A673 (cell line): ENCODE results near the gene CAV3. TPM values are rescaled to one million over a fixed set of nuclear protein-coding genes. Genes with fewer than 3 reads are reported as not detected.

Source experiments
- BruUV-seq: library from RNA; stranded (reverse); fragments of 400-500 nt; replicated peaks from 2 replicates; lab custom pipeline; 2021; lab: Mats Ljungman, UMichigan
- CTCF ChIA-PET: fragments of 300-600 bp; sonication (Branson Sonifier 250); formaldehyde crosslinking; loops from one replicate; lab custom pipeline; 2022; ENCODE audit warnings: antibody characterized with exemption; lab: Charles Lee
- POLR2A ChIA-PET: fragments of 300-600 bp; sonication (Branson Sonifier 250); formaldehyde crosslinking; loops from one replicate; lab custom pipeline; 2022; ENCODE audit warnings: antibody characterized with exemption; ENCODE audit not compliant: low non-redundant PET; lab: Charles Lee
- DNase-seq: peaks from one replicate; pipeline ENCODE4 v3.0.0-alpha.2; 2015; ENCODE audit warnings: low spot score
- H3K27ac ChIP-seq: fragments of 200-600 bp; sonication (generic); 2 replicates; pipeline ENCODE4 v1.5.1; 2016; ENCODE audit warnings: mixed run types, low read depth, mild to moderate bottlenecking, mixed read lengths, antibody characterized with exemption, low read length; ENCODE audit not compliant: poor library complexity, severe bottlenecking
- H3K27me3 ChIP-seq: fragments of 200-600 bp; sonication (generic); replicated peaks from 2 replicates; pipeline ENCODE4 v1.6.1; 2017; ENCODE audit warnings: mixed run types, low read depth, mild to moderate bottlenecking, mixed read lengths, antibody characterized with exemption, low read length; ENCODE audit not compliant: insufficient read depth, poor library complexity
- H3K36me3 ChIP-seq: fragments of 200-600 bp; sonication (generic); 2 replicates; pipeline ENCODE4 v1.6.1; 2016; ENCODE audit warnings: mixed run types, mild to moderate bottlenecking, mixed read lengths, antibody characterized with exemption, low read length; ENCODE audit not compliant: insufficient read depth, poor library complexity, severe bottlenecking
- H3K4me1 ChIP-seq: fragments of 200-600 bp; sonication (generic); 2 replicates; pipeline ENCODE4 v1.6.1; 2017; ENCODE audit warnings: mixed run types, mild to moderate bottlenecking, mixed read lengths, antibody characterized with exemption, low read length; ENCODE audit not compliant: insufficient read depth, poor library complexity, severe bottlenecking
- H3K4me3 ChIP-seq: fragments of 200-600 bp; sonication (generic); 2 replicates; pipeline ENCODE4 v1.5.1; 2016; ENCODE audit warnings: low read depth, mixed run types, mild to moderate bottlenecking, mixed read lengths, low read length; ENCODE audit not compliant: poor library complexity, severe bottlenecking
- H3K9me3 ChIP-seq: fragments of 200-600 bp; sonication (generic); 2 replicates; pipeline ENCODE4 v1.6.1; 2016; ENCODE audit warnings: mixed run types, low read depth, mild to moderate bottlenecking, mixed read lengths, antibody characterized with exemption, low read length; ENCODE audit not compliant: poor library complexity, severe bottlenecking
- EZH2 ChIP-seq: fragments of 200-600 bp; sonication (generic); IDR thresholded peaks from 2 replicates; pipeline ENCODE4 v1.6.1; 2017; ENCODE audit warnings: borderline replicate concordance, low read depth, mild to moderate bottlenecking, mixed read lengths, antibody characterized with exemption, low read length; ENCODE audit not compliant: poor library complexity, severe bottlenecking
- intact Hi-C: fragments of 100-400 bp; cut with micrococcal nuclease; formaldehyde crosslinking; loops from one replicate; pipeline ENCODE4 v1.10.0; 2022; ENCODE audit not compliant: unreplicated experiment
- total RNA-seq: library from RNA; stranded (reverse); gene quantifications from 2 replicates; pipeline ENCODE4 v1.2.3, GENCODE V29; 2021
- TF ChIP-seq, protein P1 (sequence below): fragments of 300-800, 200-600 bp; sonication (generic); conservative IDR thresholded peaks from 2 replicates; pipeline ENCODE4 v1.5.1; 2017; ENCODE audit warnings: low read depth, mild to moderate bottlenecking, antibody characterized with exemption, low read length, moderate library complexity, mixed read lengths

CAV3 gene
- total RNA-seq, 1 experiment from 2014 or later, result not detected

GRCh38 chr3:8743021-8743601 is 9.5 kb downstream of the CAV3 start:
- CTCF ChIA-PET, result no interaction called here
- intact Hi-C loops, result no loop called here
- H3K36me3 ChIP-seq, result no peaks in the 10 kb centered on the region
- TF ChIP-seq, protein P1, sequence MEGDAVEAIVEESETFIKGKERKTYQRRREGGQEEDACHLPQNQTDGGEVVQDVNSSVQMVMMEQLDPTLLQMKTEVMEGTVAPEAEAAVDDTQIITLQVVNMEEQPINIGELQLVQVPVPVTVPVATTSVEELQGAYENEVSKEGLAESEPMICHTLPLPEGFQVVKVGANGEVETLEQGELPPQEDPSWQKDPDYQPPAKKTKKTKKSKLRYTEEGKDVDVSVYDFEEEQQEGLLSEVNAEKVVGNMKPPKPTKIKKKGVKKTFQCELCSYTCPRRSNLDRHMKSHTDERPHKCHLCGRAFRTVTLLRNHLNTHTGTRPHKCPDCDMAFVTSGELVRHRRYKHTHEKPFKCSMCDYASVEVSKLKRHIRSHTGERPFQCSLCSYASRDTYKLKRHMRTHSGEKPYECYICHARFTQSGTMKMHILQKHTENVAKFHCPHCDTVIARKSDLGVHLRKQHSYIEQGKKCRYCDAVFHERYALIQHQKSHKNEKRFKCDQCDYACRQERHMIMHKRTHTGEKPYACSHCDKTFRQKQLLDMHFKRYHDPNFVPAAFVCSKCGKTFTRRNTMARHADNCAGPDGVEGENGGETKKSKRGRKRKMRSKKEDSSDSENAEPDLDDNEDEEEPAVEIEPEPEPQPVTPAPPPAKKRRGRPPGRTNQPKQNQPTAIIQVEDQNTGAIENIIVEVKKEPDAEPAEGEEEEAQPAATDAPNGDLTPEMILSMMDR, result no peak
- TF ChIP-seq EZH2, result no peak
- H3K9me3 ChIP-seq, result no peaks in the 10 kb centered on the region
- no peak overlapping the region for H3K4me3 ChIP-seq
- DNase-seq, result no peak
- no peaks in the 10 kb centered on the region for H3K4me1 ChIP-seq
- H3K27me3 ChIP-seq, result no peaks in the 10 kb centered on the region
- no TSS peak for BruUV-seq
- POLR2A ChIA-PET, result no interaction called here
- no peak overlapping the region for H3K27ac ChIP-seq

GRCh38 chr3:8743911-8744310 is 10.3 kb downstream of the CAV3 start:
- no TSS peak for BruUV-seq
- no peaks in the 10 kb centered on the region for H3K4me1 ChIP-seq
- DNase-seq, result no peak
- H3K27me3 ChIP-seq, result no peaks in the 10 kb centered on the region
- intact Hi-C loops, result no loop called here
- H3K27ac ChIP-seq, result no peak overlapping the region
- TF ChIP-seq, protein P1, result no peak
- TF ChIP-seq EZH2, result no peak
- no peaks in the 10 kb centered on the region for H3K9me3 ChIP-seq
- no peak overlapping the region for H3K4me3 ChIP-seq
- ChIA-PET POLR2A (no interaction called here), CTCF (no interaction called here)
- no peaks in the 10 kb centered on the region for H3K36me3 ChIP-seq

DNA sequence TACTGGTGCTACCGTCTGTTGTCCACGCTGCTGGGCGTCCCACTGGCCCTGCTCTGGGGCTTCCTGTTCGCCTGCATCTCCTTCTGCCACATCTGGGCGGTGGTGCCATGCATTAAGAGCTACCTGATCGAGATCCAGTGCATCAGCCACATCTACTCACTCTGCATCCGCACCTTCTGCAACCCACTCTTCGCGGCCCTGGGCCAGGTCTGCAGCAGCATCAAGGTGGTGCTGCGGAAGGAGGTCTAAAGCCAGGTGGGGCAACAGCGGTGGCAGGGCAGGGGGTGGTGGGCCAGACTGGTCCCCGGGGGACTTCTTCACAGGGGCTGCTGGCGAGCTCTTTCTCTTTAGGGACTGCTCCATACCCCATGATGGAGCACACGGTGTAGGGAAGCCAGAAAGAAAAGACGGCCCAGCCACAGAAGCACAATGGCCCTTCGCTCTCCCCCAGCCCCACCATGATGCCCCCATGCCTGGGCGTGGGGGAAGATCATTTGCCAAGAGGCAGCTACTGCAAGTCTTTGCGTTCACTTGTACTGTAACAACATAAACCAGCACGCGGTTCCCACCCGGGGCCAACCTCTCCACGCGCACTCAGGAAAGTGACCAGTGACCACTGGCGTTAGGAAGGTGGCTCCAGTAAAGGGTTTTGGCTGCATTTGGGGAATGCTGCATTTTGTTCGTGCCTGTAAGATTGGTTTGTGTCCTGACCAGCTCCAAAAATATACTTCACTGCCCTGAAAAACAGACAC is 12.2 kb downstream of the CAV3 start:
- no TSS peak for BruUV-seq
- intact Hi-C loops, result no loop called here
- TF ChIP-seq, protein P1, result no peak
- TF ChIP-seq EZH2, result no peak
- H3K27me3 ChIP-seq, result no peaks in the 10 kb centered on the region
- no peak overlapping the region for H3K4me3 ChIP-seq
- ChIA-PET POLR2A (no interaction called here), CTCF (no interaction called here)
- no peak for DNase-seq
- H3K9me3 ChIP-seq, result no peaks in the 10 kb centered on the region
- H3K4me1 ChIP-seq, result no peaks in the 10 kb centered on the region
- no peaks in the 10 kb centered on the region for H3K36me3 ChIP-seq
- no peak overlapping the region for H3K27ac ChIP-seq
